IPS-18a (cell line): ENCODE results near the gene KDM4C.
A peak's percentile ranks its signal among the peaks of the same experiment; 100 is the strongest.

Source experiments
- H3K27ac ChIP-seq: one replicate; pipeline ENCODE4 v1.5.1; 2013; ENCODE audit warnings: low read length
- H3K27me3 ChIP-seq: one replicate; pipeline ENCODE4 v1.6.1; 2013; ENCODE audit warnings: mild to moderate bottlenecking, low read length; ENCODE audit not compliant: control insufficient read depth, insufficient read depth
- H3K36me3 ChIP-seq: one replicate; pipeline ENCODE4 v1.6.1; 2013; ENCODE audit warnings: low read depth, low read length; ENCODE audit not compliant: control insufficient read depth
- H3K4me1 ChIP-seq: one replicate; pipeline ENCODE4 v1.6.1; 2013; ENCODE audit warnings: low read depth, low read length; ENCODE audit not compliant: control insufficient read depth
- H3K4me3 ChIP-seq: one replicate; pipeline ENCODE4 v1.5.1; 2013; ENCODE audit warnings: low read length
- H3K9ac ChIP-seq: one replicate; pipeline ENCODE4 v1.6.1; 2013; ENCODE audit warnings: mild to moderate bottlenecking, low read length, moderate library complexity
- H3K9me3 ChIP-seq: one replicate; pipeline ENCODE4 v1.6.1; 2013; ENCODE audit warnings: low read depth, low read length; ENCODE audit not compliant: control insufficient read depth

KDM4C gene

GRCh38 chr9:6987381-6987780, 229.6 kb downstream of the KDM4C start:
- Histone ChIP-seq H3K36me3 (peaks cover 8% of the 10 kb centered on the region), H3K27me3 (no peaks in the 10 kb centered on the region), H3K4me1 (peaks cover 9% of the 10 kb centered on the region), H3K27ac (no peak overlapping the region), H3K4me3 (no peak overlapping the region), H3K9me3 (no peaks in the 10 kb centered on the region), H3K9ac (no peak overlapping the region)

- H3K27me3 ChIP-seq, result no peaks in the 10 kb centered on the region
- H3K4me3 ChIP-seq, result no peak overlapping the region
- no peak overlapping the region for H3K27ac ChIP-seq
- no peaks in the 10 kb centered on the region for H3K9me3 ChIP-seq
- H3K36me3 ChIP-seq, result peaks cover 3% of the 10 kb centered on the region
- no peak overlapping the region for H3K9ac ChIP-seq
- H3K4me1 ChIP-seq, result no peaks in the 10 kb centered on the region
These were observed 233.6 kb downstream of the KDM4C start for GRCh38 chr9:6991418-6991817.

GRCh38 chr9:6996061-6996854, 238.5 kb downstream of the KDM4C start:
- Histone ChIP-seq H3K4me3 (no peak overlapping the region), H3K9me3 (no peaks in the 10 kb centered on the region), H3K9ac (no peak overlapping the region), H3K36me3 (no peaks in the 10 kb centered on the region), H3K4me1 (no peaks in the 10 kb centered on the region), H3K27me3 (no peaks in the 10 kb centered on the region), H3K27ac (no peak overlapping the region)

GRCh38 chr9:6997330-6997729, 239.6 kb downstream of the KDM4C start:
- Histone ChIP-seq H3K36me3 (no peaks in the 10 kb centered on the region), H3K27me3 (no peaks in the 10 kb centered on the region), H3K4me3 (no peak overlapping the region), H3K27ac (no peak overlapping the region), H3K4me1 (no peaks in the 10 kb centered on the region), H3K9ac (no peak overlapping the region), H3K9me3 (no peaks in the 10 kb centered on the region)

- H3K4me1 ChIP-seq, result no peaks in the 10 kb centered on the region
- no peaks in the 10 kb centered on the region for H3K36me3 ChIP-seq
- H3K9ac ChIP-seq, result no peak overlapping the region
- H3K27ac ChIP-seq, result no peak overlapping the region
- no peaks in the 10 kb centered on the region for H3K27me3 ChIP-seq
- no peaks in the 10 kb centered on the region for H3K9me3 ChIP-seq
- H3K4me3 ChIP-seq, result no peak overlapping the region
These were observed 242.0 kb downstream of the KDM4C start for GRCh38 chr9:6999794-7000193.

GRCh38 chr9:7001571-7001970, 243.8 kb downstream of the KDM4C start:
- Histone ChIP-seq H3K27me3 (no peaks in the 10 kb centered on the region), H3K9ac (no peak overlapping the region), H3K36me3 (no peaks in the 10 kb centered on the region), H3K4me1 (no peaks in the 10 kb centered on the region), H3K4me3 (no peak overlapping the region), H3K27ac (no peak overlapping the region), H3K9me3 (no peaks in the 10 kb centered on the region)

GRCh38 chr9:7003861-7004260, 246.1 kb downstream of the KDM4C start:
- H3K9me3 ChIP-seq, result no peaks in the 10 kb centered on the region
- no peaks in the 10 kb centered on the region for H3K4me1 ChIP-seq
- H3K27me3 ChIP-seq, result no peaks in the 10 kb centered on the region
- no peak overlapping the region for H3K4me3 ChIP-seq
- H3K36me3 ChIP-seq, result peaks cover 5% of the 10 kb centered on the region
- H3K9ac ChIP-seq, result no peak overlapping the region
- no peak overlapping the region for H3K27ac ChIP-seq

GRCh38 chr9:7006417-7006816, 248.6 kb downstream of the KDM4C start:
- peak overlapping the region; percentile 16 for H3K27ac ChIP-seq
- no peaks in the 10 kb centered on the region for H3K27me3 ChIP-seq

GRCh38 chr9:7008411-7008810, 250.6 kb downstream of the KDM4C start:
- Histone ChIP-seq H3K4me1 (no peaks in the 10 kb centered on the region), H3K27me3 (no peaks in the 10 kb centered on the region), H3K27ac (no peak overlapping the region), H3K4me3 (no peak overlapping the region), H3K9me3 (no peaks in the 10 kb centered on the region), H3K36me3 (peaks cover 5% of the 10 kb centered on the region), H3K9ac (no peak overlapping the region)

More at GRCh38 chr9:7006417-7006816, 248.6 kb downstream of the KDM4C start:
- Histone ChIP-seq H3K4me3 (no peak overlapping the region), H3K9ac (no peak overlapping the region), H3K4me1 (no peaks in the 10 kb centered on the region), H3K36me3 (peaks cover 5% of the 10 kb centered on the region), H3K9me3 (no peaks in the 10 kb centered on the region)

- Histone ChIP-seq H3K9me3 (no peaks in the 10 kb centered on the region), H3K27ac (no peak overlapping the region), H3K9ac (no peak overlapping the region), H3K4me1 (no peaks in the 10 kb centered on the region), H3K4me3 (no peak overlapping the region), H3K27me3 (no peaks in the 10 kb centered on the region), H3K36me3 (peaks cover 5% of the 10 kb centered on the region)
These were observed 251.3 kb downstream of the KDM4C start for GRCh38 chr9:7009065-7009464.

GRCh38 chr9:7011395-7012067, 253.8 kb downstream of the KDM4C start:
- Histone ChIP-seq H3K9ac (no peak overlapping the region), H3K27ac (no peak overlapping the region), H3K9me3 (no peaks in the 10 kb centered on the region), H3K36me3 (peaks cover 6% of the 10 kb centered on the region), H3K27me3 (no peaks in the 10 kb centered on the region), H3K4me1 (no peaks in the 10 kb centered on the region), H3K4me3 (no peak overlapping the region)

GRCh38 chr9:7027996-7028395, 270.2 kb downstream of the KDM4C start:
- H3K27ac ChIP-seq, result no peak overlapping the region
- H3K9me3 ChIP-seq, result no peaks in the 10 kb centered on the region
- H3K9ac ChIP-seq, result no peak overlapping the region
- H3K36me3 ChIP-seq, result no peaks in the 10 kb centered on the region
- H3K4me1 ChIP-seq, result no peaks in the 10 kb centered on the region
- H3K4me3 ChIP-seq, result no peak overlapping the region
- no peaks in the 10 kb centered on the region for H3K27me3 ChIP-seq
